Tibial nerve (tissue), 3 donors: ENCODE measurements around the gene PRPF19.

Experiments used
- CTCF ChIP-seq, 5 experiments: fragments of 200-600 bp in 3 of 5; fragments of 450-650 bp in 2 of 5; sonication (generic) in 3 of 5; IDR thresholded peaks; one replicate each; pipeline ENCODE4 v1.5.1; 2016 to 2019; ENCODE audit warnings: antibody characterized with exemption in 5 of 5, mild to moderate bottlenecking in 3 of 5, moderate library complexity in 2 of 5
- POLR2A ChIP-seq, 2 donors: fragments of 450-650 bp; IDR thresholded peaks; one replicate each; pipeline ENCODE4 v1.6.1; 2017; ENCODE audit warnings: antibody characterized with exemption in 2 of 2, mild to moderate bottlenecking in 2 of 2, moderate library complexity in 2 of 2

GRCh38 chr11:60910711-60911380, 4.5 kb upstream of the PRPF19 start:
- TF ChIP-seq POLR2A (IDR thresholded peaks at IDR 0.05), result no peak
- no peak for TF ChIP-seq CTCF (IDR thresholded peaks at IDR 0.05)
